DOHH2 (cell line): ENCODE measurements around the gene SPRY1.

Experiments used
- EZH2phosphoT487 ChIP-seq: fragments of 200-600 bp; sonication (generic); IDR thresholded peaks from 2 replicates; pipeline ENCODE4 v1.6.1; 2017; ENCODE audit warnings: borderline replicate concordance, mild to moderate bottlenecking, antibody characterized with exemption, low read length, moderate library complexity, mixed read lengths
- TF ChIP-seq, protein P1 (sequence below): fragments of 200-600 bp; sonication (generic); IDR thresholded peaks from one replicate; pipeline ENCODE4 v1.5.1; 2014; ENCODE audit warnings: antibody characterized with exemption, mild to moderate bottlenecking, low read depth, low read length; ENCODE audit not compliant: poor library complexity, severe bottlenecking

DNA sequence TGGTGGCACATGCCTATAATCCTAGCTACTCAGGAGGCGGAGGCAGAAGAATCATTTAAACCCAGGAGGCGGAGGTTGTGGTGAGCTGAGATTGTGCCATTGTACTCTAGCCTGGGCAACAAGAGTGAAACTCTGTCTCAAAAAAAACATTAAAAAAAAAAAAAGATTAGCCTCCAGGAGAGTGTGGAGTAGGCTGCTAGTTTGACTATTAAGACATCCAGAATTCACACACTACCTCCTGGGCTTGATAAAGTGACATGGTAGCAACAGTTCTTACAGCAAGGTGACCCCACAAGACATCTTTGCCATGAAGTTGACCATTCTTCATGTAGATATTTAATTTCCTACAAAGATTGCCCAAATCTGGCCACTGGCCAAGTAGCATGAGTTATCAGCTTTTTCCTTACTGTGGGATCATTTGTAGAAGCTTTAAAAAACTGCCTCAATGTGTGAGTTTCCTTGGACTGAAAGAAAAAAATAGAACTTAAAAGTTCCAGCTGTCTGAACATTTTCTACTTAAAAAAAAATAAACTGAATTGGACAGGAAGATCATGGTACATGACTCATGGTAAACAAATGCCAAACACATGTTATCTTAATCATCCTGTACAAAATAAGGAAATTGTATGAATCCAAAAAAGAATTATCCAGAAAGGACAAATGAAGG lies 35.3 kb upstream of the SPRY1 start:
- TF ChIP-seq, protein P1, sequence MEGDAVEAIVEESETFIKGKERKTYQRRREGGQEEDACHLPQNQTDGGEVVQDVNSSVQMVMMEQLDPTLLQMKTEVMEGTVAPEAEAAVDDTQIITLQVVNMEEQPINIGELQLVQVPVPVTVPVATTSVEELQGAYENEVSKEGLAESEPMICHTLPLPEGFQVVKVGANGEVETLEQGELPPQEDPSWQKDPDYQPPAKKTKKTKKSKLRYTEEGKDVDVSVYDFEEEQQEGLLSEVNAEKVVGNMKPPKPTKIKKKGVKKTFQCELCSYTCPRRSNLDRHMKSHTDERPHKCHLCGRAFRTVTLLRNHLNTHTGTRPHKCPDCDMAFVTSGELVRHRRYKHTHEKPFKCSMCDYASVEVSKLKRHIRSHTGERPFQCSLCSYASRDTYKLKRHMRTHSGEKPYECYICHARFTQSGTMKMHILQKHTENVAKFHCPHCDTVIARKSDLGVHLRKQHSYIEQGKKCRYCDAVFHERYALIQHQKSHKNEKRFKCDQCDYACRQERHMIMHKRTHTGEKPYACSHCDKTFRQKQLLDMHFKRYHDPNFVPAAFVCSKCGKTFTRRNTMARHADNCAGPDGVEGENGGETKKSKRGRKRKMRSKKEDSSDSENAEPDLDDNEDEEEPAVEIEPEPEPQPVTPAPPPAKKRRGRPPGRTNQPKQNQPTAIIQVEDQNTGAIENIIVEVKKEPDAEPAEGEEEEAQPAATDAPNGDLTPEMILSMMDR, result no peak
- no peak for TF ChIP-seq EZH2phosphoT487
